Right lobe of liver (tissue), 6 donors: ENCODE data around the gene MCF2L2. TPM values are rescaled to one million over a fixed set of nuclear protein-coding genes. Genes with fewer than 3 reads are reported as not detected.

Experiments
- ATAC-seq, 4 donors: fragments of 200-7000 bp; cut with Tn5 transposase; one replicate each; pipeline ENCODE4 v1.9.1; 2020; ENCODE audit warnings: mild to moderate bottlenecking in 4 of 4, moderate library complexity in 4 of 4
- DNase-seq, 3 donors: peaks; one replicate each; pipeline ENCODE4 v3.0.0-alpha.2; 2020
- H3K27ac ChIP-seq, 3 donors: fragments of 200-600 bp; one replicate each; pipeline ENCODE4 v1.8.0; 2022
- H3K27me3 ChIP-seq, 2 donors: fragments of 200-600 bp; one replicate each; pipeline ENCODE4 v1.8.0; 2022
- H3K36me3 ChIP-seq, 4 donors: fragments of 200-600 bp; sonication (generic) in 1 of 4; one replicate each; pipeline versions ENCODE4 v1.5.1 to v1.8.0; 2017 to 2022; ENCODE audit warnings: control low read depth in 1 of 4
- H3K4me1 ChIP-seq, 4 donors: fragments of 200-600 bp; sonication (generic) in 1 of 4; one replicate each; pipeline versions ENCODE4 v1.5.1 to v1.8.0; 2017 to 2022; ENCODE audit warnings: control low read depth in 1 of 4
- H3K4me3 ChIP-seq, 3 donors: fragments of 200-600 bp; one replicate each; pipeline ENCODE4 v1.8.0; 2022
- H3K9me3 ChIP-seq, 4 donors: fragments of 200-600 bp; sonication (generic) in 1 of 4; one replicate each; pipeline versions ENCODE4 v1.5.1 to v1.8.0; 2017 to 2022; ENCODE audit warnings: control low read depth in 1 of 4
- POLR2A ChIP-seq: fragments of 450-650 bp; IDR thresholded peaks from one replicate; pipeline ENCODE4 v1.6.1; 2017; ENCODE audit warnings: antibody characterized with exemption, mild to moderate bottlenecking
- WGBS: methylation state at CpG from one replicate; pipeline ENCODE4 v1.1.6; 2018; ENCODE audit warnings: low coverage, low lambda C conversion rate; ENCODE audit not compliant: insufficient coverage; ENCODE audit errors: missing lambda C conversion rate; 5-methylcytosine and 5-hydroxymethylcytosine counted together
- intact Hi-C, 2 donors: fragments of 100-400 bp; cut with DNase I; formaldehyde crosslinking; loops; one replicate each; pipeline versions ENCODE4 v1.11.2 to v1.14.1; 2022
- total RNA-seq, 6 experiments: library from RNA; depleted of rRNA in 2 of 6; stranded (reverse); fragments of >200 nt in 2 of 6; fragmentation: NEBNext Ultra II Directional in 3 of 6; extraction: Animal tissue kit (Norgen Biotek cat#: 25700) in 3 of 6; gene quantifications; one replicate each; pipeline versions ENCODE4 v1.1.0 to v1.2.4, GENCODE V29; 2016 to 2023
- TF ChIP-seq, protein P1 (sequence below), 4 donors: fragments of 200-600 bp in 3 of 4; fragments of 450-650 bp in 1 of 4; IDR thresholded peaks; one replicate each; pipeline versions ENCODE4 v1.5.1 to v1.8.0; 2016 to 2022; ENCODE audit warnings: antibody characterized with exemption in 4 of 4, mild to moderate bottlenecking in 2 of 4
- donor health status: DM: no; HTN: yes; CAD: no.
- donor health status: DM: no; HTN: no; CAD: no.
- donor health status: DM: no; HTN: no; CAD: no.
- donor health status: DM: no; HTN: yes; CAD: no.
- donor health status: DM: no; HTN: yes; CAD: no.

Gene MCF2L2
- total RNA-seq, 6 experiments from 2014 or later = 0.07 to 0.19 (median 0.17) TPM; not detected in 1

DNA sequence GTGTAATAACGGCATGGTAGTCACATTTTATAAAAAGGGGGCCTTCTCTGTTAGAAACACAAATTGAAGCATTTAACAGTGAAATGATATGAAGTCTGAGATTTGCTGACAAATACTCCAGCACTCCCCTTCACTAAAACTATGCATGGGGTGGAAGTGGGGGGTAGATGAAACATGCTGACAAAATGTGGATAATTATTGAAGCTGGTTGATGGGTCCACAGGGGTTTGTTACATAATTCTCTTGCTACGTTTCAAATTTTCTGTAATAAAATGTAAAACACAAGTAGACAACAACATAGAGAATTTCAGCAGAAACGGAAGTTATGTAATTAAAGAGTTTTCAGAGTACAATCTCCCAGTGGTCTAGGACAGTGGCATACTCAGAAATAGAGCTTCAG lies 37.0 kb downstream of the MCF2L2 start:
- no peak overlapping the region for H3K4me3 ChIP-seq
- no peak overlapping the region for H3K27ac ChIP-seq
- intact Hi-C loops = no loop called here
- no peaks in the 10 kb centered on the region for H3K36me3 ChIP-seq
- H3K4me1 ChIP-seq = no peaks in the 10 kb centered on the region
- no peaks in the 10 kb centered on the region for H3K9me3 ChIP-seq
- TF ChIP-seq, protein P1, sequence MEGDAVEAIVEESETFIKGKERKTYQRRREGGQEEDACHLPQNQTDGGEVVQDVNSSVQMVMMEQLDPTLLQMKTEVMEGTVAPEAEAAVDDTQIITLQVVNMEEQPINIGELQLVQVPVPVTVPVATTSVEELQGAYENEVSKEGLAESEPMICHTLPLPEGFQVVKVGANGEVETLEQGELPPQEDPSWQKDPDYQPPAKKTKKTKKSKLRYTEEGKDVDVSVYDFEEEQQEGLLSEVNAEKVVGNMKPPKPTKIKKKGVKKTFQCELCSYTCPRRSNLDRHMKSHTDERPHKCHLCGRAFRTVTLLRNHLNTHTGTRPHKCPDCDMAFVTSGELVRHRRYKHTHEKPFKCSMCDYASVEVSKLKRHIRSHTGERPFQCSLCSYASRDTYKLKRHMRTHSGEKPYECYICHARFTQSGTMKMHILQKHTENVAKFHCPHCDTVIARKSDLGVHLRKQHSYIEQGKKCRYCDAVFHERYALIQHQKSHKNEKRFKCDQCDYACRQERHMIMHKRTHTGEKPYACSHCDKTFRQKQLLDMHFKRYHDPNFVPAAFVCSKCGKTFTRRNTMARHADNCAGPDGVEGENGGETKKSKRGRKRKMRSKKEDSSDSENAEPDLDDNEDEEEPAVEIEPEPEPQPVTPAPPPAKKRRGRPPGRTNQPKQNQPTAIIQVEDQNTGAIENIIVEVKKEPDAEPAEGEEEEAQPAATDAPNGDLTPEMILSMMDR (IDR thresholded peaks at IDR 0.05) = no peak
- TF ChIP-seq POLR2A = no peak
- ATAC-seq (no peak), DNase-seq (no peak)
- no peaks in the 10 kb centered on the region for H3K27me3 ChIP-seq
- WGBS = 73% methylated on average over 3 of the region's 3 CpGs

DNA sequence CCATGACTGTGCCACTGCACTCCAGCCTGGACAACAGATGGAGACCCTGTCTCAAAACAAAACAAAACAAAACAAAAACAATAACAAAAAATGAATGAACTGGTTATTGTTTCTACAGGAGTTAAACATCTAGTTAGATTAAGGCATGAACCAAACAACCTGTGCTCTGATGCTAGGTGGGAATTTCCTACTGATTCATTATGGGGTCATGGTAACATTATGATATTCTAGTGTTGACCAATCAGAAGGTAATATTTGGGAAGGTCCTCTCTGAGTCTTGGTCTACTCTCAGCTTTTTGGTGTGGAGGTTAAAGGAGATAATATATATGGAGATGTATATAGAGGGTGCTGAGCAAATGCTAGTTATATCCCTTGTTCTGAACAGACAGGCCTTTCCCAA lies 37.6 kb downstream of the MCF2L2 start:
- H3K27ac ChIP-seq = no peak overlapping the region
- DNase-seq (no peak), ATAC-seq (no peak)
- intact Hi-C loops = no loop called here
- no peak overlapping the region for H3K4me3 ChIP-seq
- H3K27me3 ChIP-seq = no peaks in the 10 kb centered on the region
- H3K4me1 ChIP-seq = no peaks in the 10 kb centered on the region
- no peak for TF ChIP-seq POLR2A
- TF ChIP-seq, protein P1 (IDR thresholded peaks at IDR 0.05) = no peak
- H3K36me3 ChIP-seq = no peaks in the 10 kb centered on the region
- no peaks in the 10 kb centered on the region for H3K9me3 ChIP-seq

- Histone ChIP-seq H3K4me3 (no peak overlapping the region), H3K27ac (no peak overlapping the region), H3K4me1 (no peaks in the 10 kb centered on the region), H3K9me3 (no peaks in the 10 kb centered on the region), H3K36me3 (no peaks in the 10 kb centered on the region), H3K27me3 (no peaks in the 10 kb centered on the region)
- DNase-seq = no peak
- intact Hi-C loops = loop anchor here (5.0 kb wide), 2 partner anchors 206 to 266 kb away; no protein-coding TSS in a partner anchor
- 74% methylated on average over 4 of the region's 7 CpGs for WGBS
- no peak for ATAC-seq
- no peak for TF ChIP-seq POLR2A
- TF ChIP-seq, protein P1 (IDR thresholded peaks at IDR 0.05) = no peak
Observed at GRCh38 chr3:183388213-183388895, 40.1 kb downstream of the MCF2L2 start.

DNA sequence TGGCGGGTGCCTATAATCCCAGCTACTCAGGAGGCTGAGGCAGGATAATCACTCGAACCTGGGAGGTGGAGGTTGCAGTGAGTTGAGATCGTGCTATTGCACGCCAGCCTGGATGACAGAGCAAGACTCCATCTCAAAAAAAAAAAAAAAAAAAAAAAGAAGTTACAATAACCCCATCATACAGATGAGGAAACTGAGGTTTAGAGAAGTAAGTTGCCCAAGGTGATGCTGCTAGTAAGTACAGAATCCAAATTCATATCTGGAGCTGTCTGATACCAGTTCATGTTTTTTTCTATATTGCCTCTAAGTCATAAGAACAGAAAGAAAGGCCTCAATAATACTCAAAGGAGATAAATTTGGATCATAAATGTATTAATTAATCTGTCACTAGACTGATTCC lies 40.6 kb downstream of the MCF2L2 start:
- H3K9me3 ChIP-seq = no peaks in the 10 kb centered on the region
- DNase-seq (no peak), ATAC-seq (no peak)
- intact Hi-C loops = loop anchor here (5.0 kb wide), 2 partner anchors 205 to 265 kb away; no protein-coding TSS in a partner anchor
- H3K27me3 ChIP-seq = no peaks in the 10 kb centered on the region
- no peak overlapping the region for H3K4me3 ChIP-seq
- 89% methylated on average over 4 of the region's 4 CpGs for WGBS
- no peaks in the 10 kb centered on the region for H3K36me3 ChIP-seq
- no peak for TF ChIP-seq POLR2A
- TF ChIP-seq, protein P1 (IDR thresholded peaks at IDR 0.05) = no peak
- no peak overlapping the region for H3K27ac ChIP-seq
- no peaks in the 10 kb centered on the region for H3K4me1 ChIP-seq
